Measurements from ENCODE around the gene EOMES.

The EOMES gene

GRCh38 chr3:27723001-27723445 is 900 bp upstream of the EOMES start:
- no peak overlapping the region for H3K27ac ChIP-seq
- H3K4me3 ChIP-seq, result peak overlapping the region in 1 of 7 experiments; percentile 10

- Histone ChIP-seq H3K27ac (peak overlapping the region in 9 of 21 experiments; percentile 11 to 81 (median 48)), H3K4me3 (peak overlapping the region; percentile 22 to 47 (median 28))
These were observed 1.0 kb downstream of the EOMES start for GRCh38 chr3:27720899-27721716.

DNA sequence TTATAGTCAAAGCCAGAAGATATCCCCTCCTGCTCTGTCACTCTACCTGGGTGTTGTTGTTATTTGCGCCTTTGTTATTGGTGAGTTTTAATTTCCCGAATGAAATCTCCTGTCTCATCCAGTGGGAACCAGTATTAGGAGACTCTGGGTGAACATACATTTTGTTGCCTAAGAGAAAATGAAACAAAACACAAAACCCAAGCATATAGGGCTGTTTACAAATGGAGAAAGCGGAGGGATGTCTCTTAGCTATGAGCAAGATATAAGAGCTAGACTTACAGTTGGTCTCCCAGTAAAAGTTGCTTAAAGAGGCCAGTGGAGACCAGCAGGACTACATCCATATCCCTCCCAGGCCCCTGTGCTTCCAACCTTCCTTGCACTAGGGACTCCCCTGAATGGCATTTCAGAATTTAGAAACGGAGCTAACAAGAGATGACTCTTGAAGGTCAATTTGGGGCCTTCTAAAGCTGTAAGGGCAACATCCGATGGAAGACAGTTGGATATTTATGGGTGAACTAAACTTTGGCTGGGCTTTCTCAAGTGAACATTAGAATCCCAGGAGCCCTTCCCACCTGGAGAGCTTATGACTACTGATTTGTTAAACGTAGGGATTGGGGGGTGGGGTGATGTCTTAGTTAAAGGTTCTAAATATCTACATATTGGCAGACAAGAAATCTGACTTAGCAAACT is 2.7 kb downstream of the EOMES start:
- peak overlapping the region in 2 of 21 experiments; percentile 42 to 69 for H3K27ac ChIP-seq
- H3K4me3 ChIP-seq, result no peak overlapping the region

DNA sequence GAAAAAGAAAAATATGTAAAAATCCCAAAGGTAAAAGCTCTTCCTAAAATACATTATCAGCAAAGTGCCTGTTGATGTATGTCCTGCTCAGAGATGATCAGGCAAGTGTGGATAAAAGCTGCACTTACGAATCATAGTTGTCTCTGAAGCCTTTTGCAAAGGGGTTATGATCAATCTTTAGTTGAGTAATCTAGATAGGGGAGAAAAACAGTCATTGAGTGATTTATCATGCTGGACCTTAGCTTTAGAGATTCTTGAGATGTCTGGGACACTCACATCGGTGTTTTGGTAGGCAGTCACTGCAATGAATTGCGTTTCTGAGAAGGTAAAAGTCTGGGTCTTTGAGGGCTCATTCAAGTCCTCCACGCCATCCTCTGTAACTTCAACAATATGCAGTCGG is 3.7 kb downstream of the EOMES start:
- Histone ChIP-seq H3K4me3 (no peak overlapping the region), H3K27ac (peak overlapping the region in 2 of 21 experiments; percentile 27 to 69)

DNA sequence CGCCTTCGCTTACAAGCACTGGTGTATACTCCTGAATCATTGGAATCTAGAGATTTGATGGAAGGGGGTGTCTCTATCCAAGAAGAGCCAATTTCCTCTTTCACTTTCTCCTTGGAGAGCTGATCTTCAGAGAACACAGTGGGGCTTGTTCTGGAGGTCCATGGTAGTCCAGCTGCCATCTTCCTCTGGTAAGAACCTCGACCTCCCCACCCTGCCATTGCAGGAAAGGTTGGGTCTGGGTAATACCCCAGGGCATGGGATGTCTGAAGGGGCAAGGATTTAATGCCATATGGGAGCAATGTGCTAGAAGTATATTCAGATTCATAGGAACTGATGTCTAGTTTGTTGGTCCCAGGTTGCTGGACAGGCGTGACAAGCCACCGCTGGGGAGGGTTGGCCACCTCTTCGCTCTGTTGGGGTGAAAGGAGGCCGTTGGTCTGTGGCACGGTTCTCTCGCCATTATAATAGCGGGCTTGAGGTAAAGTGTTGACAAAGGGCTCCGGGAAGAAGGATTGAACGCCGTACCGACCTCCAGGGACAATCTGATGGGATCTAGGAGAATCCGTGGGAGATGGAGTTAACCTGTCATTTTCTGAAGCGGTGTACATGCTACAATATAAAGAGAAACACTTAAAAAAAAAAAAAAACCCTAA is 4.8 kb downstream of the EOMES start:
- Histone ChIP-seq H3K27ac (peak overlapping the region in 1 of 21 experiments; percentile 0), H3K4me3 (no peak overlapping the region)

GRCh38 chr3:27716309-27716708 is 5.8 kb downstream of the EOMES start:
- Histone ChIP-seq H3K27ac (peak overlapping the region in 2 of 21 experiments; percentile 21 to 79), H3K4me3 (no peak overlapping the region)

DNA sequence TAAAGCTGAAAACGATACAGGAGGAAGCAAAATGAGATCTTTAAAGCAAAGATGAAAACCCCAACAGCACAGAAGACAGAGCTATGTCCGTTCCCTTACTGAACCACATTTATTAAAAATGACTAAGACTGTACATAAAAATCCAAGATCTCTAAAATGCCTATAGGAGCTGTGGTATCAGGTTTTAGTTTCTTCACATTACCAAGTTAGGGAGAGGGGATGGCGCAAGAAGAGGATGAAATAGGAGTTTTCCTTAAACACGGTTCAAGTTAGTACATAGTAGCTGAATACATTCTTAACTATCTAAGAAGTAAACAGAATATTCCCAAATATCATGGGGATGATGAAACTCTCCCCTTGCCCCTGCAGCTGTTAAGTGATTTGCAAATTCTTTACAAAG is 6.3 kb downstream of the EOMES start:
- no peak overlapping the region for H3K4me3 ChIP-seq
- H3K27ac ChIP-seq, result peak overlapping the region in 1 of 21 experiments; percentile 79

DNA sequence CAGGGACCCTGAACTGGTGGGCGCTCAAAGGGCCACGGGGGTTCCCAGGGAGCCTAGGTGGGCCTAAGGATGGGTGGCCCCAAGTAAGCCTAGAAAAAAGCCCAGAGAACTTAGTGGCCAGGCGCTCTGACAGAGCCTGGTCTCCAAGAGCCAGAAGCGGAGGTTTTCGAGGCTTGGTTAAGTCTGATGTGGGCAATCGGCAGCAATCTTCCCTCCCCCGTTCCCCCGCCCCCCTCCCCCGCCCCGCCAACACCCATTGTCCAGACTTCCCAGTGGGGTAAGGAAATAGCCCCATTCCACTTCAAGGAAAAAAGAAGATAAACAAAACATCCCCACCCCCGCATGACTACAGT is 6.7 kb downstream of the EOMES start:
- H3K4me3 ChIP-seq, result peak overlapping the region in 3 of 7 experiments; percentile 6 to 9 (median 8)
- H3K27ac ChIP-seq, result peak overlapping the region in 8 of 21 experiments; percentile 47 to 79 (median 54)

- peak overlapping the region in 5 of 7 experiments; percentile 1 to 50 (median 8) for H3K4me3 ChIP-seq
- peak overlapping the region in 9 of 21 experiments; percentile 47 to 79 (median 54) for H3K27ac ChIP-seq
These were observed 7.2 kb downstream of the EOMES start for GRCh38 chr3:27714692-27715453.

- peak overlapping the region in 4 of 7 experiments; percentile 46 to 56 (median 50) for H3K4me3 ChIP-seq
These were observed 8.0 kb downstream of the EOMES start for GRCh38 chr3:27714146-27714526.

DNA sequence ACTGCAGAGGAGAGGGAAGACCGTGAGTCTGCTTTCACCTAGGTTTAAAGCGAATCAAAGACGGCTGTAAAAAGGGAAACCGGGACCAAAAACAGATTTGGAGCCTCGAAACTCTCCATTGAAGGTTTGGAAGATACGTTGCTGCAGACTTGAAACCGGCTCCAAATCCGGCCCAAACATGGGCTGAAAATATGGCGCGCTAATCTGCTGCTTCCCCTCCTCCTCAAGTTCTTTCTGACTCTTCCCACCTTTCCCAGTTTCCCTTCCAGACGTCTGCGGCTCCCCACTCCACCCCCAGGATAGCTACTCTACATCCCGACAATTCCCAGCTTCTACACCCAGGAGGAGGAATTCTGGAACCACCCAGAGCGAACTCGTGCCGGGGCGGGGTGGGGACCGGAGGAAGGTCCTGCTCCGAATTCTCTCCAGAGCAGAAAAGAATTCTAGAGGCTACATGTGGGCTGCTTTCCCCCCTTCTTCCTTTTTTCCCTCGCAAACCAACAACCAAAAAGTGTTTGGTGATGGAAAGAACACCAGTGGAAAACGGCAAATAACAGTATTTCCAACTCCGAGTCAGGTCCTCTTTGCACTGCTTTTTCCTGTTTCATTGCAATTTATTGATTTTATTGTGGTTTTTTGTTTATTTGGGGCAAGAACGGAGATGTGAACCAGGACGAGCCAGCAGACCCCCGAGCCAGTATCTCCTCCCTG is 8.5 kb downstream of the EOMES start:
- Histone ChIP-seq H3K27ac (peak overlapping the region in 11 of 21 experiments; percentile 37 to 79 (median 52)), H3K4me3 (peak overlapping the region; percentile 33 to 56 (median 50))

More at GRCh38 chr3:27714146-27714526, 8.0 kb downstream of the EOMES start:
- peak overlapping the region in 6 of 21 experiments; percentile 37 to 79 (median 56) for H3K27ac ChIP-seq

- Histone ChIP-seq H3K27ac (peak overlapping the region in 11 of 21 experiments; percentile 34 to 79 (median 52)), H3K4me3 (peak overlapping the region; percentile 33 to 56 (median 50))
These were observed 9.1 kb downstream of the EOMES start for GRCh38 chr3:27713078-27713423.

DNA sequence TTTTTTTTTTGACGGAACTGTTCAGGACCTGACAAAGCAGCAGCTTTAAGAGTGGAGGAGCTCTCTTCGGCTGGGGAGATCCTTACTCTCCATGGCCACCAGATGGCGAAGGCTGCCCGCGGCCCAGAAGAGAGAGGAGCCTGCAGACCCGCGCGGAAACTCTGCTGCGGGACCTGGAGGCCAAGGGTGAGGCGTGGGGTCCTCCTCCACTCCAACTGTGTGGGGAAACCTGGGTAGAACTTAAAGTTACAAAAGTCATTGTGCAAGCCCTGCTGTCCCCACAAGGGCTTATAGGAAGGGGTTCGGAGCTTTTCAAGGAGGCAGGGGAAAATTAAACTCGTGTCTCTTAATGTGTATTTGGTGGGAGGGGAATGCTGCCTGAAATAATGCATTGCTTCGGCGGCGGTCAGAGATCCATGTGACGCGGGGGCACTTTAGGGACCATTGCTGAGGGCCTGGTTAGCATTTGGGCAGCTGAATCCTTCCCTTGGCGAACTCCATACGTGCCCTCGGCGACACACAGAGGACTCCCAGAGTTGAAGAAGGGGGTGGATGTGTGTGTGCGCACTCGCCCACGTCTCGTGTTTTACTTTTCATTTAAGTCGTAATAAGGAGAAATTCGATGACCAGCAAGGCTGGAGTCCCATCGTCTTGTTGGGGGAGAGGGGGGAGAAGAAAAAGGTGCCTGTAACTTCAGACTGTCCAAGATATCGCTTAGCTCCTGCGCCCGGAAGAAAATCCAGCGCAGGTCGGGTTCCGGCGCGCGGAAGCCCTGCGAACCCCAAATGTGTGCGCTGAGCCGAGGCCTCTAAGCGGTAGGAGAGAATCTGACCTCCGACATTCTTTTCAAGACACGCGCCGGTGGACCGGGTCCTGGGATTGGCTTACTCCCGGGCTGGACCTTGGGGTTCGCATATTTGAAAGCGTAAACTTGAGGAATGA is 9.7 kb downstream of the EOMES start:
- Histone ChIP-seq H3K4me3 (peak overlapping the region; percentile 33 to 56 (median 50)), H3K27ac (peak overlapping the region in 11 of 21 experiments; percentile 7 to 79 (median 52))

DNA sequence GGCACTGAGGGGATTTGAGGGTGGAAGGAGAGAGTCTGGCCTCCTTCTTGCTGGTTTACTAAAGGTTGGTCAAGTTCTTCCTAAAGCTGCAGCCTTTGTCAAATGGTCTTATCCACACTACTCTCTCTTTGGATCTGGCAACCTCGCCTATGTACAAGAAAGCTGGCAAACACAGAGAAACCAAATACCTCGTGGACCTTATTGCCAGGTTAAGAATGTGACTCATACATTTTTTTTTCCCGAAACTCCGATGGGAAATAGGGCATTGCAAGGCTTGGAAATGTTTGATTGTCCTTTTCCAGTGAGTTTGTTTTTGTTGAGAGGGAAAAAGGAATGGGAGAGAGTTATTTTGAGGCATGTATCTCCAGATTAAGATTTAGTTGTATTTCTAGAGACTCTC is 13.9 kb downstream of the EOMES start:
- Histone ChIP-seq H3K27ac (no peak overlapping the region), H3K4me3 (no peak overlapping the region)

DNA sequence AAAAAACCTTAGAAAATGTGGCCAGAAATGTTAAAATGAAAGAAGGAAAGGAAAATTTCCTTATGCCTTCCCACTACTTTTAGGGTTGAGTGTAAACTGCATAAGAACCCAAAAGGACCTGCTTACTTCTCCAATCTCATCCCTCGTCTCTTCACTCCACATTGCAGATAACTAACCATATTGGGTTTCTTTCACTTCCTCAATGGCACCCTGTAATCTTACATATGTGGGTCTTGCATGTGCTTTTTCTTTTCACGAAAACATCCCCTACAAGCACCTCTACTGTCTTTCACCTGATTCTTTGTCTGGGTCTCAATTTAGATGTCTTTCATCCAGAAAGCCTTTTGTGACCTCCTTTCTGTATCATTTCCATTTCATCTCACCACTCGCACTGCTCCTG is 23.1 kb downstream of the EOMES start:
- Histone ChIP-seq H3K27ac (no peak overlapping the region), H3K4me3 (no peak overlapping the region)

DNA sequence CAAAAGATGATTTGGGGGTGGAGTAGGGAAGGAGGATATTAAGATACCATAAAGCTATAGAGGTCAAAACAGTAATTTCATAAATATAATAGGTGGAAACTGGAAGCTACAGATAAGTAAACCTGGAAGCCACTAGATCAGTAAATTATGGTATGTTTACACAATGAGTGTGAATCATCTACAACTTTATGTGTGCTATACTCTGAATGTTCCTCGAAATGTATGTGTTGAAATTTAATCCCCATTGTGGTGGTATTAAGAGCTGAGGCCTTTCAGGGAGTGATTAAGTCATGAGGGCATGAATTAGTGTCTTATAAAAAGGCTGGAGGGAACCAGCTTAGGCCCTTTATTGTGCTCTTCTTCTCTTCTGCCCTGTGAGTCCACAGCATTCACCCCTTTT is 25.2 kb downstream of the EOMES start:
- Histone ChIP-seq H3K4me3 (no peak overlapping the region), H3K27ac (no peak overlapping the region)

GRCh38 chr3:27695636-27696035 is 26.5 kb downstream of the EOMES start:
- Histone ChIP-seq H3K4me3 (no peak overlapping the region), H3K27ac (no peak overlapping the region)

- Histone ChIP-seq H3K4me3 (no peak overlapping the region), H3K27ac (no peak overlapping the region)
These were observed 34.1 kb downstream of the EOMES start for GRCh38 chr3:27688053-27688452.

Data from skin epidermis (tissue), 12 donors.